NT2/D1 (cell line): ENCODE measurements around the gene PCDH8.

Source experiments
- SUZ12 ChIP-seq: IDR thresholded peaks from 2 replicates; pipeline ENCODE4 v1.6.1; 2011; ENCODE audit not compliant: insufficient read length, insufficient read depth; ENCODE audit errors: extremely low read depth
- YY1 ChIP-seq: IDR thresholded peaks from 2 replicates; pipeline ENCODE4 v1.6.1; 2011; ENCODE audit not compliant: insufficient read length, insufficient read depth
- ZNF274 ChIP-seq: IDR thresholded peaks from 2 replicates; pipeline ENCODE4 v1.6.1; 2011; ENCODE audit warnings: mild to moderate bottlenecking, low read depth, low read length

DNA sequence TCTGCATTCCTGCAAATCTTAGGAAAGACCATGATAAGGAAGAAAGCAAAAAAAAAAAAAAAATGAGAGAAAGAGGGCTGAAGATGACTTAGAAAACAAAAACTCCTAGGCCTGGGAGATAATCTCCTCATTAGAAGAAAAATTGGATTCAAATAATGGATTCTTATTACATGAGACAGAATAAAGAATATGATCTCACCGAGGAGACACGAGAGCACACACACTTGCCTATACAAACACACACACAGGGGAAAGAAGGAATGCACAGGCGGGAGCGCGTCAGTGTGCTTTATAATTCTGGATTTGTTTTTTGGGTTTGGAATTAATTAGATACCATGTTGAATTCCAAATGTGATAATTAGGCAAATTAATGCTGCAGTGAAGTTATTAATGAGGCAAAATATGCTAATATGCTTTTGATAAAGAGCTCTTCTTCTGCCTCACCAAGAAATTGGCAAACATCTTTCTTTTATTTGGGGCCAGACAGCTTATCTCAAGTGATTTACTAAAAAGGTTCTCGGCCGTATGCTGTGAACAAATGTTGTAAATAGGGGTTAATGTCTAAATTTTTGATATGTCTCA lies 36.1 kb upstream of the PCDH8 start:
- TF ChIP-seq YY1 (no peak), SUZ12 (no peak), ZNF274 (no peak)
